CD4-positive, alpha-beta T cell treated with Interleukin-15 for 1 hour (primary cell): ENCODE measurements around the gene SYTL1.

Experiments
- DNase-seq: peaks from one replicate; pipeline ENCODE4 v3.0.0-alpha.2; 2020

SYTL1 gene

DNA sequence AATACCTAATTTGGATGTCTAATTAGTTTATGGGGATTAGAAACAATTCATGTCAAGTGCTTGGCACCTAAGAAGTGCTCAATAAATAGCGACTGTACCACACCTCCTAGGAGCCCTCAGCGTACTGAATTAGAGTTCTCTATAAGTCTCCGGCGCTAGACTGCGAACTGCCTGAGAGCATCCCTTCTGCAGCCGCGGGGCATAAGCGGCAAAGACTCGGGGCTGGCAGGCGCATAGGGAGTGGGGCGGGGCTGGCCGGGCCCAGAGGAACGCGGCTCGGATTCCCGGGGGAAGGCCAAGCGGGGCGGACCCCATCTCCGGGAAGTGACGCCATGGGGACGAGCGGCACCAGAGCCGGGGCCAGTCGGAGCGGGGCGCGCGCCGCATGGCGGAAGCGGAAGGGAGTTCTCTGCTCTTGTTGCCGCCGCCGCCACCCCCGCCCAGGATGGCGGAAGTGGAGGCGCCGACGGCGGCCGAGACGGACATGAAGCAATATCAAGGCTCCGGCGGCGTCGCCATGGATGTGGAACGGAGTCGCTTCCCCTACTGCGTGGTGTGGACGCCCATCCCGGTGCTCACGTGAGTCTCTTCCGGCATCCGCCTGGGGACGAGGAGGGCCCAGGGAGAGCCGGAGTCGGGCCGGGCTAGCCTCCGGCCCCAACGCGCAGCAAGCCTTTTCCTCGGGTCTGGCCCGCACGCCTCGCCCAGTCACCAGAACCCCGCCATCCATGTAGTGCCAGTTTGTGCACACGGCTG is 19.8 kb upstream of the SYTL1 start, which contains the start of gene TMEM222:
TSS of gene TMEM222 (plus strand) at position 351 of the 756 bp plus-strand sequence. CDS start at position 386, 35 bp downstream.
- peak; percentile 97 for DNase-seq

DNA sequence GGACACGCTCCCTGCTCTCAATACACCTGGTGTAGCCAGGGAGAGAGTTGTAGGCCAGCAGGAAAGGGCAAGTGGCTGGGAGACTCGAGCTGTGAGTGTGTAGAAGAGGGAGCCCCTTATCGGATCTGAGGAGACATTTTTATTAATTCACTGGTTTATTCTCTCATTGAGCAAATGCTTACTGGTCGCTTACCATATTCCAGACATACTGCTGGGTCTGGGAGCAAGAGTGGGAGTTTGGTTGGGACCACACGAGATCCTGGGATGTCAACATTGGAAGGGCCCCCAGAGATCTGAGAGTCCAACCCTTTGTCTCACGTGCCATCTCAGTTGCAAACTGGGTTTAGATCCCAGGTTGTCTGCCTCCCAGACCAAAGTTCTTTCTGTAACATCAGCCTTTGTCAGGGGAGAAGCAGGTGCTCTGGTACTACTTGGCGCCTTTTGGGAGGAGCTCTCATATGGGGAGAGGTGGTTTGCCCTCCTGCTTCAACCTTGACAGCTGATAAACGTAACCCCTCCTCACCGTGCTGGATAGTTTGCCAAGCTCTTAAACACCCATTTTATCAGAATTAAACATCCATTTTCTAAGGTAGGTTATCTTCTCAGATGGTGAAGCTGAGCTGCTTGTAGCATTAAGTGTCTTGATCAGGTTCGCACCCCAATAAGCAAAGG is 19.1 kb upstream of the SYTL1 start:
- DNase-seq = no peak

DNA sequence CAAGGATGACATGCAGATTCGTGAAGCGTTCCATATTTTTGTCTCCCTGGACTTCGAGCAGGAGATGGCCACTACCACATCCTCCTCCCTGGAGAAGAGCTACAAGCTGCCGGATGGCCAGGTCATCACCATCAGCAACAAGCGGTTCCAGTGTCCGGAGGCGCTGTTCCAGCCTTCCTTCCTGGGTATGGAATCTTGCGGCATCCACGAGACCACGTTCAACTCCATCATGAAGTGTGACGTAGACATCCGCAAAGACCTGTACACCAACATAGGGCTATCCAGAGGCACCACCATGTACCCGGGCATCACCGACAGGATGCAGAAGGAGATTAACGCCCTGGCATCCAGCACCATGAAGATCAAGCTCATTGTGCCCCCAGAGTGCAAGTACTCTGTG is 16.5 kb upstream of the SYTL1 start:
- DNase-seq = no peak

DNA sequence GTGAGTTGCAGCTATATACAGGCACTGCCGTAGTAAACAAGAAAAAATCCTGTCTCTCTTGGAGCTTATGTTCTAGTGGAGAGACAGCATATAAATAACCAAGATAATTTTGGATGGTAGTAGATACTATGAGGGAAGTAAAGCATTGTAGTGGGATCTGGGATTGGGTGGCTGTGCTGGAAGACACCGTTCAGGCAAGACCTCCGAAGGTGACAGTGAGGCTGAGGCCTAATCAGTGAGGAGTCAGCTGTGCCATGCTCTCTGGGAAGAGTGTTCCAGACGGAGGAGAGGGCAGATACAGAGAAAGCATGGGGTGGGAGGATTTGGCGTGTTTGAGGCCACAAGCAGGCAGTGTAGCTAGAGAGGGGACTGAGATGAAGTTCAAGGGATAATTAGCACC is 13.9 kb upstream of the SYTL1 start:
- no peak for DNase-seq

DNA sequence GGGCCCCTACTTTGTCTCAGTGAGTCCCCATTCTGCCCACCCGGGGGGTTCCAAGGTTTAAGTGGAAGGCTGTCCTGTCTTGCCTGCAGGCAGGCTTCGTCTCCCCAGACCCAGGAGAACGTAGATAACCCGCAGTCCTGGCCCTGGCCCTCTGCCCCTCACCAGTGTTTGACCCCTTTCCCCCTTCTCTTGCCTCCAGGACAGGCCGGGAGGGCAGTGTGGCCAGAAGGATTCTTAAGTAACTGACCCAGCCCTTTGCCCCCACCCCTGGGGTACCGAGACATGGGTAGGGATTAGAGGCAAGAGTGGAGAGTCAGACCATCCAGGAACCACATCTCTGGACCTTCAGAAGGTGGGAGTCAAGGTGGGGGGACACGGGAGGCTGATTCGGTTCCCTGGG is 11.0 kb upstream of the SYTL1 start:
- DNase-seq = no peak

DNA sequence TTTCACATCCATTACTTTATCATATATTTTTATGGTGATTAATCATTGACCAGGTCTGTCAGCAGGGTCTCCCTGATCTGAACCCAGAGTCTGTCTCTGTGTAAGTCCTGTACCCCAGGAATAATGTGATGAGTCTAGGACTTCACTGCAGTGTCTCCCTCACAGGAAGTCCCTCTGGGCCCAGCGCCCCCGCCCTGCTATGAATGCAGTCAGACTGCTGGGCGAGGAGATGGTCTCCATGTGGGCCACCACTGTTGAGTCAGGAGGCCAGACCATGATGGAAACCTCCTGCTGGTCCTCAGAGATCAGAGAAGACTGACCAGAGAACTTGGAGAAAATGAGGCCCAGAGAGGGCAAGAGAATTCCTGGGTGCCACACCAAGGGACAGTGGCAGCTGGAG is 10.4 kb upstream of the SYTL1 start:
- no peak for DNase-seq

DNA sequence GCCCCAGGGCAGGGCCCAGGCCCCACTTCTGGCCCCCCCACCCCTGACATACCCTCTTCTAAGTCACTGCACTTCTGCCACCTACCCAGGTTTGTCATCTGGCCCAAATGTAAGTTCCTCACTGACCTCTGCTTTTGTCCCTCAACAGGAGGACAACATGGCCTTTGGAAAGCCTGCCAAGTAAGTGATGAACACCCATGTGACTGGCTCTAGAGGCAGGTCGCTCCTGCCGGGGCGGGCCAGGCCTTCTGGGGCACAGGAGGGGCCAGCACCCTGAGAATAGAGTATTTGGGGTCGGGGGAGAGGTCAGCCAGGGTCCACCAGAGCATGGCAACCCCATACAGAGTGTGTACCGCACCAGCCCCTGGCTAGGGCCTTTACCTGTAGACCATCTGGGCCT is 9.9 kb upstream of the SYTL1 start:
- no peak for DNase-seq

DNA sequence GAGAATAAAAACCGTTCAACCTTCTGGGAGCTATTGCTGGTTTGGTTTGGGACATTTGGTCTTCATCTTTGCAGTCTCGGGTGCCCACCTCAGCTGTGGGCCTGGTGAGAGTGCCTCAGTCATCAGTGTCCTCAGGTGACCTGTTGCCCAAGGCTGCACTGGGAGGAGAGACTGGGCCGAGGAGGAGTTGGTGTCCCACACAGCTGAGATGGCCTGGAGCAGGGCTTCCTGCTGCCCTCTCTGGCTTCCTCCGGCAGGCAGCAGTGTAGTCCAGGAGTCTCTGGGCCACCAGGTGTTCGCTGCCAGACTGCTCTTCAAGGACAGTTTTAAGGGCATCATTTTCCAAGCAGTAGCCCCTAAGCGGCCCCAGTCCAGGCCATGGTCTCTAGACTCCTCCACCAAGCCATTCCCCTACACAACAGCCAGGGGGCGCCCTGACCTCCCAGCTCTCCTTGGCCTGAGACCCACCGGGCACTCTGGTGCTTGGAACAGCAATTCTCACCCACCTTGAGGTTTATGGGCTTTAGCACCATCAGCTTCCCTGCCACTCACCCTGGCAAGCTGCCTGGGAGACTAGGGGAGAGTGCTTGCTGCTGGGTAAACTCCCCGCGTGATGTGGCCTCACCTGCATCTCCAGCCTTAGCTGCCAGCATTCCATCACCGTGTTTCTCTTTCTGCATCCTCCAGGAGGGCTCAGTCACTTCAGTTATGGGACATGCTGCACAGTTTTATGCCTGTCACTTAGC is 9.1 kb upstream of the SYTL1 start:
- DNase-seq = peak; percentile 49

DNA sequence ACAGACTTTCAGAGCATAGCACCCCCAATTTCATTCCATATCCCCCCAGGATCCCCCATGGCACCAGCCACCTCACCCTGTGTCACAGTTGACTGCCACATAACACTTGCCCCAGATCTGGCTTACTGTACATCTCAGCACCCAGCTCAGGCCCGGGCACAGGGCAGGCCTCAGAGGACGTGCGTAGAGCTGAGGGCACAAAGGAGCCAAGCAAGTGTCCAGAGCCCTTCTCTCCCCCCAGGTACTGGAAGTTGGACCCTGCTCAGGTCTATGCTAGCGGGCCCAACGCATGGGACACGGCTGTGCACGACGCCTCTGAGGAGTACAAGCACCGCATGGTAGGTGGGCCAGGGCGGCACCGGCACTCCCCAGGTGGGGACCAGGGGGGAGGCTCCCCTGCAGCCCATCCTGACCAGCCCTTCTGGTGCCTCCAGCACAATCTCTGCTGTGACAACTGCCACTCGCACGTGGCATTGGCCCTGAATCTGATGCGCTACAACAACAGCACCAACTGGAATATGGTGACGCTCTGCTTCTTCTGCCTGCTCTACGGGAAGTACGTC is 8.0 kb upstream of the SYTL1 start:
- DNase-seq = no peak

DNA sequence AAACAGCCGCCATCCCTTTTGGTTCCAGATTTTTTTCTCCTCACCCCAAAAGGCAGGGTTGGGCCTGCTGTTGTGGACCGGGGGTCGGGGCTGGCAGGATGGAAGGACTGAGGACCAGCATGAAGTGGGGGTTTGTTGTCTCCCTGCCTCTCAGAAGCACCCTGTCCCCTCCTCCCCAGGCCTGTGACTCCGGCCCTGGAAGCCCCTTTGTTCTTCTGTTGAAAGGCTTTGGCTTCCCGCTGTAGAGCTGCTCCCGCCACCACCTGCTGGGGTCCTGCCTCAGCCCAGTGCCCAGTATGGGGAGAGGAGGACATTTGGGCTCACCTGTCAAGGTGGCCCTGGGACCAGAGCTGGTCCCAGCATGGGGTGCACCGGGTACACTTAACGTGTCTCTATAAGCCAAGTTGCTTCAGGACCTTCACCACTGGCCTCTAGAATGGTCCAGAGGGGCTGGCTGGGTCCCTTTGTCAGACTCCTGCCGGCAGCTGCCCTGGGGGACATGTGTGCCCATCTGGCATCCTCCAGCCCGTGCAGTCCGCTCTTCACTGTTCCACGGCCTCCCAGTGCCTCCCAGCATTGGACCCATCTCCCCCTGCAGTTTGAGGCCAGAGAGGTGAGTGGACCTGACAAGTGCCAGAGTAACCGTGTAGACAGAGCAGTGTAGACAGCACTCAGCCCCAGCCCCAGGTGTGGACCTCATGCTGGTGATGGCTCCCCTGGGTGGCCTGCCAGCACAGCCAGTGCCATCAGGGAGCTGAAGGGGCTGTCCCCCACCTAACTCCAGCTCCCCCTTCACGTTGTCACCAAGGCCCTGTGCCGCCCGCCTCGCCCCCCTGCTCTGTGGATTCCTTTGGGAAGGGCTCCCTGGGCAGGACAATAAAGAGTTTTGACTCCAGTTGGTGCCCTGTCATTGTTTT is 6.1 kb upstream of the SYTL1 start:
- DNase-seq = no peak

DNA sequence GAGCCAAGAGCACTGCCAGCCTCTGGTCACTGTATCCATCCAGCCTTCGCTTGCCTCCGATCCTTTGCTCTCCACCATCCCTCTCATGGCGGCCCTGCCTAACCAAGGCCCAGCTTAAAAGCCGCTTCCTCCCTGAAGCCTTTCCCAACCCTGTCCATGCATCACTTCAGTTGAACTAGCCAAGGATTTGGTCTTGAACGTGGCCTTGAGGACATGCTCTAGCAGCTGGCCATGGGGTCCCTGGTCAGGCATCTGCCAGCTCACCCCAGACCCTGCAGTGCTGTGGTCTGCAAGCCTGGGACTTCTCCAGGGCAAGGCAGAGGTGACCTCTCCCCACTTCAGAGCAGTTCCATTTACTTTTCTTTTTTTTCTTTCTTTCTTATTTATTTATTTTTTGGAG is 5.1 kb upstream of the SYTL1 start:
- DNase-seq = no peak

DNA sequence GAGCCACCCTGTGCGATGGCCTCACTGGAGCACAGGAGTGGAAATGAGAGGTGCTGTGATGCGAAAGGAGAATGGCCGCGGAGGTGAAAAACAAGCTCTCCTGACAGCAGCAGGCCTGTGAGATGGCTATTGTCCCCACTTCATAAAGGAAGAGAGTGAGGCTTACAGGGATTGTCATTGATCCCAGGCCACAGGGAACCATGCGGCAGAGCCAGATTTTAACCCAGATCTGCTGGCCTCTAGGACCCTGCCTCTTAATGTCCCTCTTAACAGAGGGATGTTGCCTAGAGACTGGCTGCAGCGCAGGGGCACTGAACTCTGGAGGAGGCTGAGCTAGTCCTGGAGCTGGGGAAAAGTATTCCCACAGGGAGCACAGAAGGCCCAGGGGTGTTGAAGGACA is 3.1 kb upstream of the SYTL1 start:
- DNase-seq = no peak

DNA sequence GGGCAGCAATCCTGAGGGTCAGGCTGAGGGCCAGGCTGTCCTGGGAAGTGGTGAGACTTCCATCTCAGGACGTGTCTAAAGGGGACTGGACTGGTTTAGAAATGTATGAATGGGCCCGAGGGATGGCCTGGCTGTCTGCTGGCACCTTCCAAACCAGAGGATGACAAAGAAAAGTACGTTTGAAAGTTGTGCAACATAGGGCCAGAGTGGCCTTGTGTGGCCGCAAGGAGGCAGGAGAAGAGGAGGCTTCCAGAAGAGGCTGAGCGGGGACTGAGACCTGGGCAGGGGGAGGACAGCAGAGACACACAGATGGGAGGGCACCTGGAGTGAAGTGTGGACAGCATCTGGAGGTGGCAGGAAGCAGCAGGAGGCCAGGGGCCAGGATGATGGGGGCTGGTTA is 2.6 kb upstream of the SYTL1 start:
- no peak for DNase-seq

DNA sequence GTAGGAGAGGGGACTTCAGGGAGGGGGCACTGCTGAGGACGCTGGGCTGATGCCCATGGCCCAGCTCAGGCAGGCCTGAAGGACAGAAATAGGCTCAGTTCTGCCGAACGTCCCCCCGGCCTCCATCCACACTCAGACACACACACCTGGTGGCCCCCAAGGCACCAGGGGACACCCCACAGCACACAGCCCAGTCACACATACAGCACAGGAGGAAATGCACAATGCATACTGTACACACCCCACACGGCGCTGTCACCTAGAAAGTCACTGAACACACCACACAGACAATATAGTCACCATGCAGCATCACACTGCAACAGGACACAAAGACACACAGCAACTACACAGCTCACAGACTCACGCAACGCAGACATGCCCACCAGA is 562 bp downstream of the SYTL1 start:
- no peak for DNase-seq

DNA sequence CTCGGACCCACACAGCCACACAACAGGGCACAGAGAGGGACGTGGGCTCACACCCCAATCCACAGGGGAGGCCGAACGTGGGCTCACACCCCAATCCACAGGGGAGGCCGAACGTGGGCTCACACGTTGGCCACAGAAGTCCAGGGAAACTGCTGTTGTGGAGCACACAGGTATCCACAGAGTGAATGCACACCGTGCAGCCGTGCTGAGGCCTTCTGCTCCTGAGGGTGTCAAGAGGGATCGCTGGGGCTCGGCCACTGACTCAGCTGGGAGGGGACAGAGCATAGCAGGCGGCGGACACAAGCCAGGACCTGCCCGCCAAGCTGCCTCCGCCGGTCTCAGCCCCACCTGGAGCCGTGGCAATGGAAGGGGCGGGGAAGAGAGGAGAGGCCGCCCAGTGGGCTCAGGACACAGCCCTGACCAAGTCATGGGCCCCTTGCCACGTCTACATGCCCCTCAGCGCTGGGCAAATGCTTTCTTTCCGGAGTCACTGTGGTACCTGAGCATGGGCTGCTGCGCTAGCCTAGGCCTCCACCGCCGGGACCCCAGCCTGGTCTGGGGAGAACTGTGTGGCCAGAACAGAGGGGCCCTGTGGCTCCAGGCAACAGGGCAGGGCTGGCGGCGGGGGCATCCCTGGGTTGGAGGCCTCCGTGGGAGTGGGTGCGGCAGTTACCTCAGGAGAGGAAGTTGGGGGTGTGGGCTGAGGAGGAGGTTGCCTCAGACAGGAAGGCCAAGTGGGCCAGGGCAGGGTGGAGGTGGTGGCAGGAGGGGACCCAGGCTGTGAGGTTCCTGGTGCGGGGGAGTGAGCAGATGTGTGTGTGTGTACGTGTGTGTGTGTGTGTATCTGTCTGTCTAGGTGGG is 1.2 kb downstream of the SYTL1 start:
- DNase-seq = peak; percentile 85

DNA sequence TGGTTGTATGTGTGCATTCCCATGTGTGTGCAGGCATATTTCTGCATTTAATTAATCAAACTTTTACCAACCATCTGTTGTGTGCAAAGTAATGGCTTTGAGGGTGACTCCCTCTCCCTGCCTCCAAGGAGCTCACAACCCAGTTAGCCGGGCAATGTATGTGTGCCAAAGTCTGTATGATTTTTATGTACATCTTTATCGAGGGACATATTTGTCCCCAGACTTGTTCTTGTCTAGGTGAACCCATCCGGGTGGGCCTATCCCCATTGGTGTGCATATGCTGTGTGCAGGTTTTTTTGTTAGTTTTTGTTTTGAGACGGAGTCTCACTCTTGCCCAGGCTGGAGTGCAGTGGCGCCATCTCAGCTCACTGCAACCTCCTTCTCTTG is 1.8 kb downstream of the SYTL1 start:
- no peak for DNase-seq

DNA sequence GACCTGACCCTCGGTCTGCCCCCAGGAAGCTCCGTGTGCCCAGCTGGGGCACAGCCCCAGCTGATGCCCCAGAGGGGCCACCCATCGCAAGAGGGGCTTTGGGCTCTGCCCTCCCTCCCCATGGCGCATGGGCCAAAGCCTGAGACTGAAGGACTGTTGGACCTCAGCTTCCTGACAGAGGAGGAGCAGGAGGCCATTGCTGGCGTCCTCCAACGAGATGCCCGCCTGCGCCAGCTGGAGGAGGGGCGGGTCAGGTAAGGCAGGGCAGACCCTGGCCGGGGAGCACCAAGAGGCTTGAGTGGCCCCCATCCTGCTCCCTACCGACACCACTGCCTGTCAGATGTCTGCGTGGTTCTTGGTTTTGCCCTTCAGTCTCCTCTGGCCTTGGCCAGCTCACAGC is 3.5 kb downstream of the SYTL1 start:
- DNase-seq = no peak

DNA sequence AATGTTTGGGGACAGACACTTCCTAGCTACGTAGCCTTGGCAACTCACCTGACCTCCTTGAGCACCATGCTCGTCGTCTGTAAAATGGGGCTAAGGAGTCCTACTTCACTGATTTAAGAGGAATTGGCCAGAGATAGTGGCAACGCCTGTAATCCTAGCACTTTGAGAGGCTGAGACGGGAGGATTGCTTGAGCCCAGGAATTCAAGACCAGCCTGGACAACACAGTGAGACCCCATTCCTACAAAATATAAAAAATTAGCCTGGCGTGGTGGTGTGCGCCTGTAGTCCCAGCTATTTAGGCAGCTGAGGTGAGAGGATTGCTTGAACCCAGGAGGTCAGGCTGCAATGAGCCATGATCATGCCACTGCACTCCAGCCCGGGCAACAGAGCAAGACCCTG is 4.5 kb downstream of the SYTL1 start:
- no peak for DNase-seq

DNA sequence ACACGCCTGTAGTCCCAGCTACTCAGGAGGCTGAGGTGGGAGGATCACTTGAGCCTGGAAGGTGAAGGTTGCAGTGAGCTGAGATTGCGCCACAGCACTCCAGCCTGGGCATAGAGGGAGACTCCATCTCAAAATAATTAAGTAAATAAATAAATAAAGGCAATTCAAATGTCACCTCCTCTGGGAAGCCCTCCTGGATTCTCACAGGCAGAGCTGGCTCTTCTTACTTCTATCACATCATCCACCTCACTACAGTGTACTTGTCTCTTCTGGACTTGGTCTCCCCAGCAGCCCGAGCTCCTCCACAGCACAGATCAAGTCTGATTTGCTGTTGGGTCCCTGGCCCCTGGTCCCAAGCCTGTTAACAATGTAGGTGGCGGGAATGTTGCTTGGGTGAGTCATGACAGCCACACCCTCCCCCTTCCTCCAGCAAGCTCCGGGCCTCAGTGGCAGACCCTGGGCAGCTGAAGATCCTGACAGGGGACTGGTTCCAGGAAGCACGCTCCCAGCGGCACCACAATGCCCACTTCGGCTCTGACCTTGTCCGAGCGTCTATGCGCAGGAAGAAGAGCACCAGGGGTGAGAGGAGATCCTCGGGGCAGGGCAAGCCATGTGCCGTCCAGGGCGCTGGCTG is 5.3 kb downstream of the SYTL1 start:
- DNase-seq = no peak

DNA sequence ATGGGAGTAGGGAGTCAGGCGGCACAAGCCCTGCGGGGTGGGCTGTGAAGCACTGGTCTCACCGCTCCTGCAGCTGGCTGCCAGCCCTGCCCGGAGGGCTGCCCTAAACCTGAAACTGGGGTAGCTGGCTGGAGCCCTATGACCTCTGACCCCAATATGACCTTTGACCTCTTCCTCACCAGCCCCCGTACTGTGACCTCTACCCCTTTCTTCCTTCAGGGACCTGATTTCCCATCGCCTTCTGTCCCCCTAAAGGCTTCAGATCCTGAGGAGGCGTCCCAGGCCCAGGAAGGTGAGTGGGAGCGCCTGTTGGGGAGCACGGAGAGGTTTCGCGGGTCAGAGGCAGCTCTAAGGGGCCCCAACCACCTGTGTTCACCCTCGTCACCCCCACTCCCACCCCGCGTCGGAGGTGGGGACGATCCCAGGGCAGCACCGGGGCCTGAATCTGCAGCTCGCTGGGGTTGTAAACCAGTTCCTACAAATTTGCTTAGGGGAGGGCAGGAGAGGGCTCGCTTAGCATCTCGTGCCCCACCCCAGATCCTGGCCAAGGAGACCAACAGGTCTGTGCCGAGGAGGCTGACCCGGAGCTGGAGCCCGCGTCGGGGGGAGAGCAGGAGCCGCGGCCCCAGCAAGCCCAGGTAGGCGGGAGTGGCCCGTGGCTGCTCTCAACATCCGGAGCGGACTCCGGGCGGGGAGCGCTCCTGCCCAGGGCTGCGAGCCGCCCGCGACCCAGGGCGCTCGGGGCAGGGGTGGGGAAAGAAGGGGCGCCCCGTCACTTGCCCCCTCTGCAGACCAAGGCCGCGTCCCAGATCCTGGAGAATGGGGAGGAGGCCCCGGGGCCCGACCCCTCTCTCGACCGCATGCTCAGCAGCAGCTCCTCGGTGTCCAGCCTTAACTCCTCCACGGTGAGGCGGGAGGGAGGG is 7.3 kb downstream of the SYTL1 start:
- DNase-seq = no peak
